HG03039 (cell line): ENCODE results near the gene GID4.

Source experiments
- ATAC-seq: cut with Tn5 transposase; IDR thresholded peaks from one replicate; pipeline ENCODE4 v1.9.1; 2021; ENCODE audit warnings: mild to moderate bottlenecking, moderate library complexity; ENCODE audit not compliant: unreplicated experiment

The GID4 gene

DNA sequence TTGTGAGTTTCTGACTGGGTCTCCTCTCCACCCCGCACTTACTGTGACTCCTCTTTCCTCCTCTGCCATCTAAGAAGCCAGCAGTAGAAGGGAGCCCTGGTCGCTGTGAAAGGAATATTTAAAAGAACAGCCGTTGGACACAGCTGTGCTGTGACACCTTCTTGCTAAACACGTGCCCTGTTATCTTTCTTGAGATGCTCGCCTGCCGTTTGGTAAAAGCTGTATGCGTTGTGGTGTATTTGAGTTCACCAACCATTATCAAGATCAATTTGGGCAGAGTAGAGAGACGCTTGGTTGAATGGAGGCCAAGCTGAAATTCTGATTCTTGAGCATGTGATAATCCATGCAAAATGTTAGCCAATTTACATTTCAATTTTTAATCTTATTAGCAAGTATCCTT lies 3.8 kb downstream of the GID4 start:
- no peak for ATAC-seq

DNA sequence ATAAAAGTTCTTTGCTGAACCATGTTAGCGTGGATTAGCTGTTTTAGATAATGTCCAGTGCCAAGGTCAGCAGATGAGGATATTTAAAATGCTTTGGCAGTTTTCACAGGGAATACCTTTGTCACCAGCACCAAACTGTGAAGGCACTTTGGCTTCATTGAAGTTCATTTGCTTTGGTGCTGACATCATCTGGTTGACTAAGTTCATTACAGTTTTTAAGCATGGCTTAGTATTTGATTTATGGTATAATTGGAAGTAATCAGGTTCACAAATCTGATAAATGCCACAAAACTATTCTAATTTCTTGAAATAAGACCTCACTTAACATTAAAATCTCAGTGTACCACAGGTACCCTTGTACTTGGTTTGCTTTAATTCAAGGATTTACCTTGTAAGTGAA lies 4.3 kb downstream of the GID4 start:
- no peak for ATAC-seq

DNA sequence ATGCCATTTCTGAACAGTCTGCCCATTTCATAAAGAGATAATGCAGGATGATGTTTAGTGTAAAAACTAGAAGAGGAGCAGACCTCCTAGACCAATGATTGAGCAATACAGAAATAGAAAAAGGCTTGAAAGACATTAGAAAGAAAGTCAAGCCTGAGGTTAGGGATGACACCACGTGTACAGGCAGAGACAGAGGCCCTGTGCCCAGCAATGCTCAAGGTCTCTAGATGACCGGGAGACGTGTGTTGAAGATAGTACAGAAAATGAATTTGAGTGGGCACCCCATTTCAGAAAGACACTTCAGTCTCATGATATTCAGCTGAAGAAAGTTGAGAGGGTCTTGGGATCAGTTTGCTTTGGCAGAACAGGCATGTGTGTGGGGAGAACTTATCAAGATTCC lies 5.4 kb downstream of the GID4 start:
- no peak for ATAC-seq

DNA sequence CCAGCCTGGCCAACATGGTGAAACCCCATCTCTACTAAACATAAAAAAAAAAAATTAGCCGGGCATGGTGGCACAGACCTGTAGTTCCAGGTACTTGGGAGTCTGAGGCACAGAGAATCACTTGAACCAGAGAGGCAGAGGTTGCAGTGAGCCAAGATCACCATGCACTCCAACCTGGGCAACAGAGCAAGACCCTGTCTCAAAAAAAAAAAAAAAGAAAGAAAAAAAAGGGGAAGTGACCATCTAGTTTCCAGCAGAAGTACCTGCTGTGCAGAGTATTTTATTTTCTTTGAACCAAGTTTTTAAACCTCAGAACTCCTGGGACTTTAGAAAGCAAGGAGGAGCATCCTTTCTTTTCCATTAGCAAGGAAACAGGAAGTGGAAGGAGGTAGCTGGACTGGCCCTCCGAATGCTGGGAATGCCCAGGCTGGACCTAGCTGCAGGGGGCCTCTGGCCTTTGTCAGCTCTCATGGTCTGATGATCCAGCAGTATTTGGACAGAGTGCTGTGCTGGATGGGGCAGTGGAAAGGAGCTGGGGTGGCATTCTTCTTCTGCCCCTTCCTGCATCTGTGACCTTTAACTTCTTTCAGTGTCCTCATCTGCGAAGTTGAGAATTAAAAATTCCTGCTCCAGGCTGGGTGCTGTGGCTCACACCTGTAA lies 6.6 kb downstream of the GID4 start:
- ATAC-seq, result no peak

DNA sequence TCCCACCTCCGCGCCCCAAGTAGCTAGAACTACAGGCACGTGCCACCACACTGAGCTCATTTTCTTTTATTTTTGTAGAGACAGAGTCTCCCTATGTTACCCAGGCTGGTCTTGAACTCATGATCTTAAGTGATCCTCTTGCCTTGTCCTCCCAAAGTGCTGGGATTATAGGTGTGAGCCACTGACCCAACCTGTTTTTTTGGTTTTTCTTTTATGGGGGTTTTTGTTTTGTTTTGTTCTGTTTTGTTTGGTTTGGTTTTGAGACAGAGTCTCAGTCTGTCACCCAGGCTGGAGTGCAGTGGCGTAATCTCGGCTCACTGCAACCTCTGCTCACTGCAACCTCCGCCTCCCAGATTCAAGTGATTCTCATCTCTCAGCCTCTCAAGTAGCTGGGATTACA lies 16.4 kb downstream of the GID4 start:
- ATAC-seq, result no peak

DNA sequence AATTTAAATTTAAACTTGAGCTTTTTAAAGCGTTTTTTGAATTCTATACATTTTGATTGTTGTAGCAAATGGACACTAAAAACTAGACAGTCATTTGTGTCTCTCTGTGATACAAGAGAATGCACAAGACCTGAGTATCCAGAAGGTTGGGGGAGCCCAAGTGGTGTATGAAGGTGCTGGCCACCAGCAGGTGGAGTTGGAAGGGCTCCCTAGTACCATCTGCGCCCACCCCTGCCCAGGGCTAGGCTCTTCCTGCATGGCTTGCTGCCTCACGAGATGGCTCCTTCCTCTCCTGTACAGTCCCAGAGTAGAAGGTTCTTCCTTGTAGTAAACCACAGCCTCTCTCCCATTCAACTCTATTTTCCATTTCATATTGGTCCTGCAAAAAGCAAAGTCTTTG lies 17.0 kb downstream of the GID4 start:
- no peak for ATAC-seq

DNA sequence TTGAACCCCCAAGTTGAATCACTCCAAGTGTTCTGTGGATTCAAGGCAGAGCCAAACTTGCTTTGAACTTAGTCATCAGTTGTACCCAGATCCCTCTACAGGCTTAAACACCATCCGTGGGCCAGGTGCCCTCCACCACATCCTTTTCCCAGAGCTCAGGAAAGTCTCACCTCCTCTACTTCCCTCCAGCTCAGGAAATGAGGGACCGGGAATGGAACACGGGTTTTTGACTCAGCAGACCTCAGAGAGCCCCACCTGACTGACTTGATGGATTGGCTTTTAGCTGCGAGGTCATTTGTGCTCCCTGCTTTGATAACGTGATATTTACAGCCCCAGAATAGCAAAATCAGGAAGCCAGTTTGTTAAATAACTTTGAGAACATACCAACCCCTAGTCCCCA lies 20.1 kb downstream of the GID4 start:
- ATAC-seq, result no peak

DNA sequence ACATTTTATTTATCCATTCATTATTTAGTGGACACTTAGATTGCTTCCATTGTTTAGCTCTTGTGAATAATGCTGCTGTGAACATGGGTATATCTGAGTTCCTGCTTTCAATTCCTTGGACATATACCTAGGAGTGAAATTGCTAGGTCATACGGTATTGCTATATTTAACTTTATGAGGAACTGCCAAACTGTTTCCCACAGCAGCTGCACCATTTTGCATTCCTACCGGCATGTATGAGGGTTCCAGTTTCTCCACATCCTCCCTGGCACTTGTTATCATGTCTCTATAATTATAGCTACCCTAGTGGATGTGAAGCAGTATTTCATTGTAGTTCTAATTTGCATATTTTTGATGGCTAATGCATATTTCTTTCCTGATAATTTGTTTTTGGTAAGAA lies 24.8 kb downstream of the GID4 start:
- ATAC-seq, result no peak

DNA sequence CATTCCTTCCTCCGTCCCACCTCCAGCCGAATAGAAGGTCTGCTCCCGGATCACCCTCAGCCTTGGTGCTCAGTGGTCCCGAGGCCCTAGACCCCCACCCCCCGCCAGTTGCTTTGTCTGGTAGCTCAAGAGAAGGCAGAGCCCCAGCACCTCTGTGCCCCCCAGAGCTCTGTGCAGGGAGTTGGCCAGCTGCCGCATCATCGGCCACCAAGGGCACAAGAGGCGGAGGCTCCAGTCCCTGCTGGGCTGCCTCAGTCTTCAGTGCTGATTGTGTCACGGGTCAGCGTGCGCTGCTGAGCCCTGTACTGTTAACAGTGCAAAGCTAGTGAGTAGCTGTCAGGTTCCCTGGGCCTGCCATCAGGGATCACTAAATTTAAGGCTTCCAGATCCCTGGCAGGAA lies 26.3 kb downstream of the GID4 start:
- no peak for ATAC-seq

DNA sequence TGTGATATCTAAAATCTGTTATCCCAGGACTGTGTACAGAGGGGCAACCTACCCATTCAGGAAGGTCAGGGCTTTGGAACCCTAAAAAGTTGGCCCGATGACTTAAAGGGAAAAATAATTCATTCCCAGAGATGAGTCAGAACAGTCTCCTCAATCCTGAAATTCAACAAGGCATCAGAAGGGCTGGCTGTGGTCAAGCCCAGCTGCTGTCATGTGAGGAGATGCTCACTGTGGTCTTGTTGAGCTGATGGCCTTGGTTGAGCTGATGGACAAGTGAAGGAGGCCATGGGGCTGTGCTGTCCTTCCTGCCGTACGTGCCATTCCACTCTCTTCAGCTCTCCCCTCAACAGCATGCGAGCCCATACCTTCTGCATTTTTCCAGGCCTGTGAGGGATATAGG lies 27.7 kb downstream of the GID4 start:
- ATAC-seq, result no peak

DNA sequence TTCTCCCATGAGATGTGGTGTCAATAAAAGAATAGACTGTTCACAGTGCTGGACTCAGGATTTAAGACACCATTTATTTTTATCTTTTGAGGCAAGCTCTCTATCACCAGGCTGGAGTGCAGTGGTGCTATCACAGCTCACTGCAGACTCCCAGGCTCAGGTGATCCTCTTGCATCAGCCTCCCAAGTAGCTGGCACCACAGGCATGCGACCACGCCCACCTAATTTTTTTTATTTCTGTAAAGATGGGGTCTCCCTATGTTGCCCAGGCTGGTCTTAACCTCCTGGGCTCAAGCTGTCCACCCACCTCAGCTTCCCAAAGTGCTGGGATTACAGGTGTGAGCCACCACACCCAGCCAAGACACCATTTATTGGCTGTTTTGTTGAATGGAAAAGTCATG lies 29.9 kb downstream of the GID4 start:
- ATAC-seq, result no peak

DNA sequence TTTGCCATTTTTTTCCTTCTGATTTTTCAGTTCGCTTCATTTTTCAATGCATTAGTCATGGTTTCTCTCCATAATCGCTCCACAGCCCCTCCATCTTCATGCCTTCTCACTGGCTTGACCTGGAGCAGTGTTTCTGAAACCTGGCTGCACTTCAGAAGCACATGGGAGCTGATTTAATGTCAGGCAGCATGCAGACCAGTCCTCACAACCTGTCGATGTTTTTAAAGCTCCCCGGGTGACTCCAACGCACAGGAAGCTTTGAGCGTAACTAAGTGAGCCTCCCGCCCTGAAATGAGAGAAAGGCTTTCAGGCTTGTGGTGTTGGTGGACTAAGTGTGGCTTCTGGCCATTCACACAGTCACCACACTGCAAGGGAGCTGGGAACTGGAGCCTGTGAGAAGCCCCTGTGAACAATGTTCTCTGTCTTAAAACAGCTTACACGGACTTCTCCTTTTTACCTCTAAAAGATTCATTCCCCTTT lies 31.7 kb downstream of the GID4 start:
- ATAC-seq, result no peak

DNA sequence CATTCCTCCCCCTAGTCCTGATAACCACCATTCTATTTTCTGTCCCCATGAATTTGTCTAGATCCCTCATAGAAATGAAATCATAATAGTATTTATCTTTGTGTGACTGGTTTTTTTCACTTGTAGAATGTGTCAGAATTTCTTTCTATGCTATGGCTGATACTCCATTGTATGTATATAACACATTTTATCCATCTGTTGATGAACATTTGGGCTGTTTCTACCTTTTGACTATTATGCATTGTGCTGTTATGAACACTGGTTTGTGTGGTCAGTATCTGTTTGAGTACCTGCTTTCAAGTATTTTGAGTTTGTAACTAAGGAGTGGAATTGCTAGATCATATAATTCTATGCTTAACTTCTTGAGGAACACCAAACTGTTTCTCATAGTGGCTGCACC lies 32.5 kb downstream of the GID4 start:
- no peak for ATAC-seq

DNA sequence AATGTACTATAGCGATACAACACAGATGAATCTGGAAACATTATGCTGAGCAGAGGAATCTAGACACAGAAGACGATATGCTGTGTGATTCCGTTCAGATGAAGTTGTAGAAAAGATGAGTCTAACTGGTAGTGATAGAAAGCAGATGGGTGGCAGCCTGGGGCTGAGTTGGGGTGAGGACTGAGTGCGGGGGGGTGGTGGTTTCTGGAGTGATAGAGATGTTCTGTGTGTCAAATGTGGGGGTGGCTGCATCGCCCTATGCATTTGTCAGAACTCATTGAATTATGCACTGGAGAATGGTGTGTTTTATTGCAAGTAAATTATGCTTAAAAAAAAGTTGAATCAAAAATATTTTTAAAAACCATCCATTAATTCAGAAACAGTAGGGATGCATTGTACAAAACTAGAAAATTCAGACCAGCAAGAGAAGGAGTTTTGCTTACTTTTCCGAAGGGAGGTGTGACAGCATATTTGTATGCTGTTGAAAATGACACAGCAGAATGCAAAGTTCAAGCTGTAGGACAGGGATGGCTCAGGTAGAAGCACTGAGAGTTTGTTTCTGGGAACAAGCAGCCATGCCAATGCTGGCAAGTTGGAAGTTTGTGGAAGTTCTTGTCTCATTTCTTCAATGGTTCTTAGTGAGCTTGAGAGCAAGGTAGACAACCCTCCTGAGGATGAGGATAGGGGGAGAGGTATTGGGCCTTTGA lies 35.5 kb downstream of the GID4 start:
- no peak for ATAC-seq

DNA sequence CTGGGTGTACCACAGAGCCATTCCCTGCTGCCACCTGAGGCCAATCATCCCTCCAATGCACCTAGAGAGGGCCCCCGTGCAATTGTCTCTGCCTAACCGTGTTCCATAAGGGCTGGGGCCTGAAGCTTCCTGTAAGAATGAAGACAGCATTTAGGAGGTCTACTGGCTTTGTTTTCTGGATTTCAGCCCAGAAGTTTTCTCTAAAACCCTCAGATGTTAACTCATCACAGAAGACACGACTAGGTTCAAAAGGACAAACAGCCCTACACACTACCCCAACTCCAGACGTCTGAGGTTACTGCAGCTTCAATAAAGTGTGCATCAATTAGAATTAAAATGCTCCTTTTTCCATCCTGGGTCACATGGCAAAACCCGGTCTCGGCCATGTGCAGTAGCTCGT lies 37.7 kb downstream of the GID4 start:
- ATAC-seq, result no peak

DNA sequence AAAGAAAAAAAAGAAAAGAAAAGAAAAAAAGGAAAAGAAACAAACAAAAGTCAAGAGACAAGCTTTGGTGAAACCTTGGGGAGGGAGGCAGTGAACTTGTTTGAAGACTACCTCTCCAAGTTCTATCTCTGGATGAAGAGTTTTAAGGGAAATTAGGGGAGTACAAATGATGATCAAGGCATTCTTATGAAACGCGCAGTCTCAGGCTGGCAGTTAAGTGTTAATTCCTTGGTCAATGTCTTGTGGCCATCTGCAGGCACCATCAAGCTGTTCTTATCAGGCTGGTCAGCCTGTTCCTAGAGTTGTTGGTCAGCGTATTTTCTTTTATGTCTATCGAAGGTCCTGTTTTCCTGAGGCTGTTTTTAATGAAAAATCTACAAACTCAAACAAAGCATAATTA lies 40.3 kb downstream of the GID4 start:
- no peak for ATAC-seq

DNA sequence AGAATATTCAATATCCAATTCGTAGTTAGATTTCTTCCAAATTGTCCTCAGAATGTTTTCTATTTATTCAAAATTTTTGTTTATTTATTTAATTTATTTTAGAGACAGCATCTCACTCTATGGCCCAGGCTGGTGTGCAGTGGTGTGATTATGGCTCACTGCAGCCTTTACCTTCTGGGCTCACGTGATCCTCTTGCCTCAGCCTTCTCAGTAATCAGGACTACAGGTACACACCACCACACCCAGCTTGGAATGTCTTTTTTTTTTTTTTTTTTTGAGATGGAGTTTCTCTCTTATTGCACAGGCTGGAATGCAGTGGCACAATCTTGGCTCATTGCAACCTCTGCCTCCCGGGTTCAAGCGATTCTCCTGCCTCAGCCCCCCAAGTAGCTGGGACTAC lies 45.0 kb downstream of the GID4 start:
- no peak for ATAC-seq

DNA sequence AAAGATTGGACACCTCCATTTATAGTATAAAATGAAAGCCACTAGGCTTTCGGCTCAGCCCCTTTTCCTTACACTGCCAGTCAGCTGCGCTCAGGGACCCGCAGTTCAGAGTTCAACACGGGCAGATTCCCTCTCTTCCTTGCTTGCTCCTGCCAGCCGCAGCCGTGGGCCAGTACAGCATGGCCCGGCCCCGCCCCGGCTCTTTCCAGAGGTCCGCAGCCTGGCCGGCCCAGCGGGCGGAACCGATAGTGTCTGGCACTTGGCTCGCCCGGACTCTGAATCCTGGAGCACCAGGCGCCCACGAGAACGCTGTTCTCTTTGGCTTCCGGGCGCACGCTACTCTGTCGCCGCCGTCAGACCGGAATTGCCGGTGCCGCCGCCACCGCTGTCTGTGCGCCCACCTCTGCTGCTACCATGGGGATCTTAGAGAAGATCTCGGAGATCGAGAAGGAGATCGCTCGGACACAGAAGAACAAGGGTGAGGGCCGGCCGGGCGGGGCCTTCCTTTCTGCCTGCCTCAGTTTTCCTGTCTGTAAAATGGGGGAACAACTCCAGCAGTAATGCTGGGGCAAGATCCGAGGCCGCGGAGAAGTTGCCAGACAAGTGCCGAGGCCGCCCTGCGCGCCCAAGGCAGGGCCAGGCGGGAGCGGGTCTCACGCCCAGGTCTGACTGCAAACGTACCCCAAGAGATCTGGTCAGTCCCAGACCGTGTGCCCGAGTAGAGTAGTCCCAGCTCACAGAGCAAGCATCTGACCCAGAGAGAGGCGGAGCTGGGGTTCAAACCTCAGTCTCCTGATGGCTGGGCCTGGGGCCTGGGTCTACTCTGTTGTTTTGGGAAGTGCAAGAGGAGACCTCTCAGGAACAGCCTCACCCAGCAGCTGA lies 48.6 kb downstream of the GID4 start, which contains the start of gene DRG2:
Gene DRG2 (plus strand): TSS at position 339 of the 882 bp plus-strand sequence. CDS start 76 bp downstream, at position 415.
- ATAC-seq, result peak; percentile 76

DNA sequence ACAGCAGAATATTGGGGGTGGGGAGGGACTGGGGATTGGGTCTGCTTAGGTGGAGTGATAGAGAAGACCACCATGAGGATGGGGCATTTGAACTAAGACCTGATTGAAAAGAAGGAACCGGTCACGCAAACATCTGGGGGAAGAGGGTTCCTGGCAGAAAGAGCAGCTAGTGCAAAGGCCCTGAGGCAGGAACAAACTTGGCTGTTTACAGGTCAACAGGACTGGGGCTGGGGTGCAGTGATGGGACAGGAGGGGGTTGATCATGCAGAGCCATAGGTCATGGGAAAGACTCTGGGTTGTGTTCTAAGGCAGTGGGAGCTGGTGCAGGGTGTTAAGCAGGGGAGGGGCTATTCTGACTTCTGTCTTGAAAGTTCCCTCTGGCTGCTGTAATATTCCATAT lies 50.4 kb downstream of the GID4 start:
- ATAC-seq, result no peak

DNA sequence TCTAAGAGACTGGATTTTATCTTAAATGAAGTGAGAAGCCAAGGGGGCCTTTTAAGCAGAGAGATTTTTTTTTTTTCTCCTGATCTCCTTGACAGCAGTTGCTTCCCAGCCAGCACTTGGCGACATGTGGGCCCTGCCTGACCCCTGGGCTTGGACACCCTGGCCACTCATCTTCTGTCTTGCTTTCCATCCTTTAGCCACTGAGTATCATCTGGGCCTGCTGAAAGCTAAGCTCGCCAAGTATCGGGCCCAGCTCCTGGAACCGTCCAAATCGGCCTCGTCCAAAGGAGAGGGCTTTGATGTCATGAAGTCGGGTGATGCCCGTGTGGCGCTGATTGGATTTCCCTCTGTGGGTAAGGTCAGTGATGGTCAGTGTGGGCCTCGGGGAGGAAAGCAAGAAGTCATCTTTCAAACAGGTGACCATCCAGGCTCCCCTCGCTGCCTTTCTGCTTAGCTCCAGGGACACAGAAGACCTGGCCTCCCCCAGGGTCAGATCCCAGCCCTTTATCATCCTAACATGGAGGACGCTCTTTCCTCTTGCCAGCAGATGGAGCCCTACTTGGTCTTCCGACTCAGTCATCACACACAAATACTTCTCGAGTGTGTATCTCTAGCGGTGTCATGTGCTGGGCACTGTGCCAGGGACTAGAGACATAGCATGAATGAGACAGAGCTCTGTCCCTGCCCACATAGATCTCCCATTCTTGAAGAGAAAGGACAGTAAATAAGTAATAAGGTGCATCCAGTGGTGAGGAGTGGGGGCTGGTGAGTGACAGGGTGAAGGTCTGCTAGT lies 54.6 kb downstream of the GID4 start:
- no peak for ATAC-seq

DNA sequence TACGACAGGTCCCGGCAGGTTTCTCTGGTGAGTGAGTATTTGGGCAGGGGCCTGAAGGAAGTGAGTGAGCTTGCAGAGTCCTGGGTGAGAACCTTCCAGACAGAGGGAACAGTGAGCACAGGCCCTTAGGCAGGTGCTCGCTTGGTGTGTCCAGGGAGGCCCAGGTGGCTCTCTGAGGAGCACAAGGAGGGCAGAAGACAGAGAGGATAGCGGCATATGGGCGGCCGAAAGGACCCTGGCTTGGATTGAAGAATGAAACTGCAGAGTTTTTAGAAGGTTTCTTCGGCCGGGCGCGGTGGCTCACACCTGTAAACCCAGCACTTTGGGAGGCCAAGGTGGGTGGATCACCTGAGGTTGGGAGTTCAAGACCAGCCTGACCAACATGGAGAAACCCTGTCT lies 55.2 kb downstream of the GID4 start:
- no peak for ATAC-seq
